GM19238 (cell line): ENCODE data around the gene ZNF585A.

Experiments used
- DNase-seq: peaks from one replicate; pipeline ENCODE4 v3.0.0; 2011; ENCODE audit warnings: low spot score; ENCODE audit not compliant: insufficient read length

The ZNF585A gene

GRCh38 chr19:37095859-37096258 is 76.6 kb downstream of the ZNF585A start:
- DNase-seq, result no peak
